ENCODE measurements around the gene TTYH1.

- TF ChIP-seq FUS (optimal IDR thresholded peaks at IDR 0.05; ENCODE audit: low read depth, low read length) (no peak), NFIC (IDR thresholded peaks at IDR 0.05) (no peak), ZNF699 (CRISPR knock-in tag; IDR thresholded peaks at IDR 0.05; ENCODE audit: insufficient replicate concordance) (no peak), CTCF (IDR thresholded peaks at IDR 0.05 in 2 of 3, conservative IDR thresholded peaks at IDR 0.05 in 1 of 3; ENCODE audit: insufficient read depth in 2 of 3, low read depth in 1 of 3, low read length in 3 of 3) (no peak)
These were observed 19.6 kb downstream of the TTYH1 start for GRCh38 chr19:54434873-54435214.

Measured in K562 (cell line).